WTC11 (cell line): ENCODE measurements around the gene MMP7.

ENCODE experiments used
- FOXJ3 ChIP-seq: sonication (generic); formaldehyde crosslinking; IDR thresholded peaks from 2 replicates; pipeline ENCODE4 v1.9.0; 2021; ENCODE audit warnings: missing genetic modification reagents, mild to moderate bottlenecking, borderline replicate concordance
- NFYB ChIP-seq: sonication (generic); formaldehyde crosslinking; conservative IDR thresholded peaks from 2 replicates; pipeline ENCODE4 v1.8.0; 2022; ENCODE audit warnings: low read depth, missing genetic modification reagents
- NR2C2 ChIP-seq: sonication (generic); formaldehyde crosslinking; IDR thresholded peaks from 2 replicates; pipeline ENCODE4 v1.8.0; 2022; ENCODE audit warnings: mild to moderate bottlenecking, missing genetic modification reagents
- SMAD4 ChIP-seq: sonication (generic); formaldehyde crosslinking; IDR thresholded peaks from 2 replicates; pipeline ENCODE4 v1.8.0; 2022; ENCODE audit warnings: mild to moderate bottlenecking, missing genetic modification reagents
- SP1 ChIP-seq: sonication (generic); formaldehyde crosslinking; conservative IDR thresholded peaks from 2 replicates; pipeline ENCODE4 v1.8.1; 2022; ENCODE audit warnings: missing genetic modification reagents
- TF ChIP-seq, protein P1 (sequence below): fragments of 200-600 bp; IDR thresholded peaks from 2 replicates; pipeline ENCODE4 v1.8.0; 2022; ENCODE audit warnings: antibody characterized with exemption
- TF ChIP-seq, protein P2 (sequence below): sonication (generic); formaldehyde crosslinking; IDR thresholded peaks from 2 replicates; pipeline ENCODE4 v1.8.0; 2022; ENCODE audit warnings: mild to moderate bottlenecking, missing genetic modification reagents
- TF ChIP-seq, protein P3 (sequence below): sonication (generic); formaldehyde crosslinking; IDR thresholded peaks from 2 replicates; pipeline ENCODE4 v1.8.1; 2022; ENCODE audit warnings: low read depth, missing genetic modification reagents, borderline replicate concordance
- TF ChIP-seq, protein P4 (sequence below): sonication (generic); formaldehyde crosslinking; IDR thresholded peaks from 2 replicates; pipeline ENCODE4 v1.8.1; 2023; ENCODE audit warnings: mild to moderate bottlenecking, missing genetic modification reagents, moderate library complexity
- TF ChIP-seq, protein P5 (sequence below): fragments of 250-450 bp; sonication (Bioruptor Pico); IDR thresholded peaks from 2 replicates; pipeline ENCODE4 v1.9.0; 2021; ENCODE audit warnings: mild to moderate bottlenecking
- TF ChIP-seq, protein P6 (sequence below): sonication (generic); formaldehyde crosslinking; IDR thresholded peaks from 2 replicates; pipeline ENCODE4 v1.8.1; 2022; ENCODE audit warnings: mild to moderate bottlenecking, moderate library complexity, missing genetic modification reagents

DNA sequence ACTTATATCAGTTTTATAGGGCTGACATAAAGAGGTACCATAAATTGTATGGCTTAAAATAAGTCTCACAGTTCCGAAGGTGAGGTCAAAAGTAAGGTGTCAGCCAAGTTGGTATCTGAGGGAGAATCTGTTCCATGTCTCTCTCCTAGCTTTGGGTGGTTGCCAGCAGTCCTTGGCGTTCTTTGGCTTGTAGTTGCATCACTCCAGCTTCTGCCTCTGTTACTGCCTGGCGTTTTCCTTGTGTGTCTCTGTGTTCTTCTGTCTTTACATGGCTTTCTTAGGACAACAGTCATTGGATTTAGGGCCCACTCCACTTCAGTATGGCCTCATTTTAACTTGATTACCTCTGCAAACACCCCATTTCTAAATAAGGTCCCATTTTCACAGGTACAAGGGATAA lies 16.7 kb downstream of the MMP7 start:
- TF ChIP-seq, protein P1, sequence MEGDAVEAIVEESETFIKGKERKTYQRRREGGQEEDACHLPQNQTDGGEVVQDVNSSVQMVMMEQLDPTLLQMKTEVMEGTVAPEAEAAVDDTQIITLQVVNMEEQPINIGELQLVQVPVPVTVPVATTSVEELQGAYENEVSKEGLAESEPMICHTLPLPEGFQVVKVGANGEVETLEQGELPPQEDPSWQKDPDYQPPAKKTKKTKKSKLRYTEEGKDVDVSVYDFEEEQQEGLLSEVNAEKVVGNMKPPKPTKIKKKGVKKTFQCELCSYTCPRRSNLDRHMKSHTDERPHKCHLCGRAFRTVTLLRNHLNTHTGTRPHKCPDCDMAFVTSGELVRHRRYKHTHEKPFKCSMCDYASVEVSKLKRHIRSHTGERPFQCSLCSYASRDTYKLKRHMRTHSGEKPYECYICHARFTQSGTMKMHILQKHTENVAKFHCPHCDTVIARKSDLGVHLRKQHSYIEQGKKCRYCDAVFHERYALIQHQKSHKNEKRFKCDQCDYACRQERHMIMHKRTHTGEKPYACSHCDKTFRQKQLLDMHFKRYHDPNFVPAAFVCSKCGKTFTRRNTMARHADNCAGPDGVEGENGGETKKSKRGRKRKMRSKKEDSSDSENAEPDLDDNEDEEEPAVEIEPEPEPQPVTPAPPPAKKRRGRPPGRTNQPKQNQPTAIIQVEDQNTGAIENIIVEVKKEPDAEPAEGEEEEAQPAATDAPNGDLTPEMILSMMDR, result no peak
- no peak for TF ChIP-seq SMAD4 (CRISPR knock-in tag)
- TF ChIP-seq, protein P2, sequence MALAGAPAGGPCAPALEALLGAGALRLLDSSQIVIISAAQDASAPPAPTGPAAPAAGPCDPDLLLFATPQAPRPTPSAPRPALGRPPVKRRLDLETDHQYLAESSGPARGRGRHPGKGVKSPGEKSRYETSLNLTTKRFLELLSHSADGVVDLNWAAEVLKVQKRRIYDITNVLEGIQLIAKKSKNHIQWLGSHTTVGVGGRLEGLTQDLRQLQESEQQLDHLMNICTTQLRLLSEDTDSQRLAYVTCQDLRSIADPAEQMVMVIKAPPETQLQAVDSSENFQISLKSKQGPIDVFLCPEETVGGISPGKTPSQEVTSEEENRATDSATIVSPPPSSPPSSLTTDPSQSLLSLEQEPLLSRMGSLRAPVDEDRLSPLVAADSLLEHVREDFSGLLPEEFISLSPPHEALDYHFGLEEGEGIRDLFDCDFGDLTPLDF (CRISPR knock-in tag), result no peak
- TF ChIP-seq FOXJ3, result no peak
- TF ChIP-seq NR2C2, result no peak
- TF ChIP-seq, protein P3, sequence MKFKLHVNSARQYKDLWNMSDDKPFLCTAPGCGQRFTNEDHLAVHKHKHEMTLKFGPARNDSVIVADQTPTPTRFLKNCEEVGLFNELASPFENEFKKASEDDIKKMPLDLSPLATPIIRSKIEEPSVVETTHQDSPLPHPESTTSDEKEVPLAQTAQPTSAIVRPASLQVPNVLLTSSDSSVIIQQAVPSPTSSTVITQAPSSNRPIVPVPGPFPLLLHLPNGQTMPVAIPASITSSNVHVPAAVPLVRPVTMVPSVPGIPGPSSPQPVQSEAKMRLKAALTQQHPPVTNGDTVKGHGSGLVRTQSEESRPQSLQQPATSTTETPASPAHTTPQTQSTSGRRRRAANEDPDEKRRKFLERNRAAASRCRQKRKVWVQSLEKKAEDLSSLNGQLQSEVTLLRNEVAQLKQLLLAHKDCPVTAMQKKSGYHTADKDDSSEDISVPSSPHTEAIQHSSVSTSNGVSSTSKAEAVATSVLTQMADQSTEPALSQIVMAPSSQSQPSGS (CRISPR knock-in tag), result no peak
- no peak for TF ChIP-seq NFYB (CRISPR knock-in tag)
- TF ChIP-seq SP1 (CRISPR knock-in tag), result no peak
- TF ChIP-seq, protein P4, sequence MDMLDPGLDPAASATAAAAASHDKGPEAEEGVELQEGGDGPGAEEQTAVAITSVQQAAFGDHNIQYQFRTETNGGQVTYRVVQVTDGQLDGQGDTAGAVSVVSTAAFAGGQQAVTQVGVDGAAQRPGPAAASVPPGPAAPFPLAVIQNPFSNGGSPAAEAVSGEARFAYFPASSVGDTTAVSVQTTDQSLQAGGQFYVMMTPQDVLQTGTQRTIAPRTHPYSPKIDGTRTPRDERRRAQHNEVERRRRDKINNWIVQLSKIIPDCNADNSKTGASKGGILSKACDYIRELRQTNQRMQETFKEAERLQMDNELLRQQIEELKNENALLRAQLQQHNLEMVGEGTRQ (CRISPR knock-in tag), result no peak
- TF ChIP-seq, protein P5, sequence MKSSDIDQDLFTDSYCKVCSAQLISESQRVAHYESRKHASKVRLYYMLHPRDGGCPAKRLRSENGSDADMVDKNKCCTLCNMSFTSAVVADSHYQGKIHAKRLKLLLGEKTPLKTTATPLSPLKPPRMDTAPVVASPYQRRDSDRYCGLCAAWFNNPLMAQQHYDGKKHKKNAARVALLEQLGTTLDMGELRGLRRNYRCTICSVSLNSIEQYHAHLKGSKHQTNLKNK (CRISPR knock-in tag), result no peak
- TF ChIP-seq, protein P6, sequence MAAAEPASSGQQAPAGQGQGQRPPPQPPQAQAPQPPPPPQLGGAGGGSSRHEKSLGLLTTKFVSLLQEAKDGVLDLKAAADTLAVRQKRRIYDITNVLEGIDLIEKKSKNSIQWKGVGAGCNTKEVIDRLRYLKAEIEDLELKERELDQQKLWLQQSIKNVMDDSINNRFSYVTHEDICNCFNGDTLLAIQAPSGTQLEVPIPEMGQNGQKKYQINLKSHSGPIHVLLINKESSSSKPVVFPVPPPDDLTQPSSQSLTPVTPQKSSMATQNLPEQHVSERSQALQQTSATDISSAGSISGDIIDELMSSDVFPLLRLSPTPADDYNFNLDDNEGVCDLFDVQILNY (CRISPR knock-in tag), result no peak
